Hematopoietic multipotent progenitor cell treated with erythropoietin and hydrocortisone succinate and interleukin-3 and kit ligand, for 15 days (in vitro differentiated cells): ENCODE results near the gene TTC13.

Experiments
- DNase-seq: peaks from one replicate; pipeline ENCODE4 v3.0.0-alpha.2; 2015; ENCODE audit warnings: low spot score

Gene TTC13

DNA sequence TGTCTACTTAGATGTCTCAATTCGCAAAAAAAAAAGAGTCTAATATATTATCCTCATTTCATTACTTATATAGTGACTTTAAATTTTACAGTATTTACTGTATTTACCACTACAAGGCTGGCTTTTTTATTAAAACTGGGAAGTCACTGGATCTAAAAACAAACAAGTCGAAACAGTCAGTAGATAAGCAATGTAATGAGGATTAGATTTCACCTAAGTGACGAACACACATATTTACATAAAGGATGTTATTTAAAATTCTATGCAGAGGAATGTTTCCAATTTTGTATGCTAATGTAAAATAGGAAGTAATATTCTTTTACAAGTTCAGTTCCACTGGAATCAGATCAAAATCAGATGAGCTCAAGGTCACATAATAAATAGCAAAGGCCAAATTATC lies 28.3 kb downstream of the TTC13 start:
- no peak for DNase-seq

DNA sequence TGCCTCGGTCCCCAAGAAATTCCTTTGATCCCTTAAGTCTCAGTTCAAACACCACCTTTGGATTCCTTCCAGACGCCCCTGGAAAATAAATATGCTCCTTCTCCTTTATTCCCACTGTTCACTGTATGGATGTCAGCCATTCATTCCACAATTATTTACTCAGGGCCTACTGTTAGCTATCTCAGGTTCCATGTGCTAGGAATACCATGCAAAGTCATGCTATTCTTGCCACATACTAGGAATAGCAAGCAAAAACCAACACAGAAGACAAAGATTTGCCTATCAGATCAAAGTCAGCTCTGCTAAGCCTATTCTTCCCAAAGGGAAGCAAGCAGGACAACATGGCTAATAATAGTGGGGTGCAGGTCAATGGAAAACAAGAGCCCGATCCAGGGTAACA lies 29.8 kb downstream of the TTC13 start:
- no peak for DNase-seq

DNA sequence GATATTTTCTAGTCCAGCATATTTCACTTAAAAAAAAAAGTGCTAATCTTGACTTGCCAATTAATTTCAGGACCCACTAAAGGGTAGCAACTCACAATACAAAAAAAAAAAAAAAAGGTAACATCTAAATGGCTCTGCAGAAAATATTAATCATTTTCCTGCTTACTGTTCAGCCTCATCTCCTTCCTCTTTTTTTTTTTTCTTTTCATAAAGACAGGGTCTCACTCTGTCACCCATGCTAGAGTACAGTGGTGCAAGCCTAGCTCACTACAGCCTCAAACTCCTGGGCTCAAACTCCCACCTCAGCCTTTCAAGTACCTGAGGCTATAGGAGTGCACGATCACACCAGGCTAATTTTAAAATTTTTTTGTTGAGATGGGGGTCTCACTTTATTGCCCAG lies 30.4 kb downstream of the TTC13 start:
- DNase-seq: no peak

DNA sequence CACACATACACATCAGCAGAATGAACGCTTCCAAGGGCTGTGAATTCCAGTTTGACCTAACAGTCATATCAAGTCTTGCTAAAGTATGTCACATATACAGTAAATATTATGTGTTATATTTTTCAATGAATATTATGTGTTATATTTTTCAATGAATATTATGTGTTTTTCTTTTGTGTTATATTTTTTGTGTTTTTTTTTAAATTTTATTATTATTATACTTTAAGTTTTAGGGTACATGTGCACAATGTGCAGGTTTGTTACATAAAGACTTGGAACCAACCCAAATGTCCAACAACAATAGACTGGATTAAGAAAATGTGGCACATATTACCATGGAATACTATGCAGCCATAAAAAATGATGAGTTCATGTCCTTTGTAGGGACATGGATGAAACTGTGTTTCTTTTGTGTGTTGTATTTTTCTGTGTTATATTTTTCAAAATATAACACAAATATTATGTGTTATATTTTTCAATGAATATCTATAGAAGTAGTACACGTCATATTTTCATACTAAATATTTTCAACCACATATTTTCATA lies 35.5 kb downstream of the TTC13 start:
- DNase-seq: no peak

DNA sequence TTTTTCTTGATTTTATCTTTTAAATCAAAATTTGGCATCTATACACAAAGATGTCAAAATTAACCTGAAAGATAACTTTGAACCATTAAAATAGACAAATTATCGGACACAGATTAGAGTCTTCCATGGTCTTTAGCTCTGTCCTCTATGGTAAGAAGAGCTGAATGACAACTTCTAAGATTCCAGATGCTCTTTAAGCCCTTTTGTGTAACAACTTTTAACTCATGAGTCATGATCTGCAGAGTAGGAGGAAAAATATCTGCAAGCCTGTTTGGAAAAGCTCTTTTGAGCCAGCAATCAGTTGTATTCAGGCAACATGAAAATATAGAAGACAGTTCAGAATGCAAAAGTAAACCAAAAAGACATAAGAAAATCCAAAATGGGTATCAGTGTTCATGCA lies 37.8 kb downstream of the TTC13 start:
- no peak for DNase-seq

DNA sequence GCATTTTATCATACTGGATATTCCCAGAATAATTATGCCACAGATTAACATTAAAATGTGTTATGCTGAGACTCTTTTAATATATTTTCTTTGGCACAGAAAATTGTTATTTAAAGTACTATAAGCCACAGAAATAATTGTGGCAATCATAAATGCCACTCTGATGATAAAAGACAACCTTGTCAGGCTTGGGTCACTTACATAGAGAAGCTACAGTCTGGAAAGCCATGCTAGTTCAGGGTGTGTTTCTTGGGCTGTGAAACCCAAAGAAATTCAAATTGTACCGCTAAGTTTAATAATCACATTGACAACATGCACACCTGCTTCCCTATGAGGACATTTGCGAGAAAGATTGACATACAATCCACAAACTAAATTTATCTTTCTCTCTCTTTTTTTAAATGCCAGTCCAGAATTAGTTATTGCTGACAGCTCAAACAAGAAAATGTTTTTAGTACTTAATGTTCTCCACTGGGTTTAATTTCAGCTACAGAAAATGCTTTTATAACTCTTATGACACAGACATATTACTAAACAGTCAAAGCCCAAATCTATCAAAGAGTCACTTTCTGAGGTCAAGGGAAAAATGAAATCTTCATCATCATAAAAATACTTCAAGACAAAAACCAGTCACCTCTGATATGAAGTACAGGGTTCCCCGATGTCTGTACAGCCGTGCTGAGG lies 38.7 kb downstream of the TTC13 start:
- no peak for DNase-seq

DNA sequence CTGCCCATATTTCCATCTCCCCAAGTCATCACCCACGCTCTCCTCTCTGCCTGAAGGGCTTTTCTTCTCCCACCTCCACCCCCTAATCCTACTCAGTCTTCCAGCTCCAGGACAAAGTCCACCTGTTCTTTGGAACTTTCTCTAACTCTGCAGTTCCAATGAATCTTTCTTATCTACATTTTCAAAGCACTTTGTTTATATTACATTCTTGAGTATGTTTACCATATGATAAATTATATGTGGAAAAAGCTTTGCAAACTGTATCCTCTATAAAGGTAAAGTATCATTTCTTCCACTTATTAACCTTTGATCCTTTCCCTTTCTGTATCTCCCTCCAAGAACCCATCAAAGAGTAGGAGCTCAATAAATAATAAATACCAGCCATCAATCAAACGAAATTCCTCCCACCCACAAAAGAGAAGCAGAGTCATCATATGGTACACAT lies 39.7 kb downstream of the TTC13 start:
- DNase-seq: no peak

DNA sequence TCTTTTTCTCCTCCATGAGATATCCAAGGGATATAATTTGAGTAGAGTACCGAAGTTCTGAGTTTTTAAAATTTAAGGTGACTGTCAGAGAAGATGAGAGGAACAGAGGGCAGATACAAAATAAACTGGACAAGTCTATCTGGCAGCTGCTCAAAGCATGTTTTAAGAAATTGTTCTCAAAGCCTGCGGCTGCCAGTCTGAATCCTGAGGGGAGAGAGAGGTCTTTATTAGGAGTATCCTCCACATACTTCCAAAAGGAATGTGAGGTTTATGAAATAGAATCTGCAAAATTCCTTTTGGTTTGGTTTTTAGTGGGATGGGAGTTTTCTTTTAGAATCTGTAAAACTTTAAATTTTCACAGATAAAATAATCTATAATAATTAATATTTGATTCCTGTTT lies 41.3 kb downstream of the TTC13 start:
- DNase-seq: no peak

DNA sequence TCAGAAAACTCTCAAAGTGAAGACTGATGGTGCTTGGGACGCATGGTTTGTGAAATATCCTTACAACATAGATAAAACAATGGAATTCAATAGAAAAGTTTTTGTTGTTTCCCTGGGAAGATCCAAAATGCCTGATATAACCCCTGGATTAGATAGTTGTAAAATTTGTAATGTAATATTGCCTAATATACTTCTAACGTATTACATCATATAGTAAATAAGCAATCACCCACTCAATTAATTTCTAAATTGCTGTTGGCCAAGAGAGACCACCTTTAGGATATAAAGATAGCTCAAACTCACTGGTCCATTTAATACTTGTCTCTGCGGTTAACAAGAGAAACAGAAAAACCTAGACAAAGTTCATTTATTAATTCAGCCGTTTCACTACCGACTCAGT lies 42.2 kb downstream of the TTC13 start:
- DNase-seq: no peak

DNA sequence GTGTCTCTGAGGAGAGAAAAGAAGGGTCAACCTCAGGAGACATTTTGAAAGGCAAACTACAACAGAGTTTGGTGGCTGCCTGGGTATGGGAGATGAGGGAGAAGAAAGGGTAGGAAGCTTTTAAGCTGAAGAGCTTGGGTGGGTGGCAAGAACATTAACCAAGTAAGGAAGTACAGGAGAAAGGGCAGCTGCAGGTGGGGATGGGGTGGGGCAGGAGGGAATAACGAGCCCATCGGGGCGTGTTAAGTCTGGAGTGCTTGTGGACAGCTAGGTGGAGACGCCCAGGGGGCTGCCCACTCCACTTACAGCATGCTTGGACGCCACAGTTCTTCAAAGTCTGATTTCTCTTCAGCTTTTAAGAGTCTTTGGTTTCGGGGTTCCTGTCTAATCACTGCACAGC lies 42.8 kb downstream of the TTC13 start:
- DNase-seq: no peak

DNA sequence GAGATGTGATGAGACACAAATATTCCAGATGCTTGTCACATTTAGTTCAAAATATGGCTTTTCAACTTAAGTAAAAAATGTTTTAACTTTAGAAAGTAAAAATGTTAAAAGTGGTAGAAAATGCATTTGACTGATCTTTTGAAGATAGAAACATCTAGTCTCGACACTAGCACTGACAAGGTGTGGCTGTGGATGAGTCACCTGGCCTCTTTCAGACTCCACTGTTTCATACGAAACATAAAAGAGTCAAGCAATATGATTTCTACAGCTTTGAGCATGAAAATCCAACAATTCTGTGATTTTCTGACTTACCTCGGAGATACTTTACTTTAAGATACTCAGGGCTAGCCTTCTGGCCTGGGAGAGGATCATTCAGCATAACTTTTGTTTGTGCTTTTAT lies 47.7 kb downstream of the TTC13 start:
- DNase-seq: no peak

DNA sequence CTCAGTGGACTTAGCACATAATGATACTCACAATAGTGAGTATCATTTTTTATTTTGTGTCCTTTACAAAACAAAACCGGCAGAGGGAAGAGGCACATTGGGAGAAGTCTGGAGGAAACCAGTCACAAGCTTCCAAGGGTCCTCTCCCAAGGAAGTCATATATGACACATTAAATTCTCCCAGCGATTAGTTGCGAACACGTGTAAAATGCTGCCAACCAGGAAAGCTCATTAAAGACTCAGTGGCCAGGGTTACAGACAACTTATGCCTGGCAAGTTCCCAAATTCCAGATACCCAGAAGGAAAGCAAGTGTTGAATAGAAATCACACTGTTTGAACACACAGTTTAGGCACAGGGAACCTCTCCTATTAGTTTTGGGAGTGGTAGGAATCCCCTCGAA lies 52.5 kb downstream of the TTC13 start:
- no peak for DNase-seq

DNA sequence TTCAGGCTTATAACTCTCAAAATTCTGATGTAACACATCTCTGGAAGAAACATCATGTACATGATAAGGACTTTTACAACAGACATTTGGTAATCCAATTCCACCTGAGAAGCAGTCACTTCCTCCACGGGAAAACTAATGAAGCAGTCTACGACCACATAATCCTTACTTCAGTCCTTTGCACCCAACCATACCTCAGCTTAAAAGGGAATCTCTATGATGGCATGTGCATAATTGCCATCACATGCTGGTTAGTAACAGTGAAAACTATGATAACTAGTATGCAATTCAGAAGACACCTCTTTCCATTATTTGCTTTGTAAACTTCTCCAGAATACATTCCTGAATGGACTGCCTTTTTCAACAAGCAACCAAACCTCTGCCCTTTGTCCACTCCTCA lies 53.1 kb downstream of the TTC13 start:
- no peak for DNase-seq

DNA sequence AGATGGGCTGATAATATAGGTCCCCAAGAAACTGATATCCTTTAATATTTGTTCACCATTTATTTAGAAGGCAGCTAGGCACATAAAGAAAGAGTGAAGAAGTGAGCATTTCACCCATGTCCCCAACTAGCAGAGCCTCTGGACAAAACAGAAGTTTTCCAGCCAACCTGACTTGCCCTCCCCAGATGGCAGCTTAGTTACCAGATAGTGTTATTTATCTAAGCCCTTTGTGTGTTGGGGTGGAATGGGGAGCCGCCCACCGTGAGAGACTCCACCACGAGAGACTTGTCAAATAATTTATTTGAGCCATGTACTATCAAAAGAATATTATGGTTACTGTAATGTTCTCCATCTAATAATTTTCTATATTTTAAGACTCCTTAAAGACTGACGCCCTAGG lies 55.5 kb downstream of the TTC13 start:
- DNase-seq: peak; percentile 65

DNA sequence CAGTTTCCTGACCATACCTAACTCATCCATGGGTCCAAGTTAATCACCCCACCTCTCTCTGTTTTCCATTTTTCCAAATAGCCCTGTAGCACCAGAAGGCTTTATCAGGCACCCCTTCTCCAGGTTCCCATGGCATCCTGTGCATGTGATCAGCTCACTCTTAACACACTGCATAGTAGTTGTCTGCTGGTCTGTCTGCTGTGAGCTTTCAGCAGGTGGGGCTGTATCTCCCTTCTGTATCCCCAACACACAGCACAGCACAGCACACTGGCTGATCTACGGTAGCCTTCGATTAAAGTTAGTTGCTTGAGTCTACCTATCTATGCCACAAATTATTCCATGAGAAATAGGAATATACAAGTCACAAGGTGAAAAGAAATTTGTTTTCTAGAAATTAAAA lies 56.0 kb downstream of the TTC13 start:
- DNase-seq: peak; percentile 58

DNA sequence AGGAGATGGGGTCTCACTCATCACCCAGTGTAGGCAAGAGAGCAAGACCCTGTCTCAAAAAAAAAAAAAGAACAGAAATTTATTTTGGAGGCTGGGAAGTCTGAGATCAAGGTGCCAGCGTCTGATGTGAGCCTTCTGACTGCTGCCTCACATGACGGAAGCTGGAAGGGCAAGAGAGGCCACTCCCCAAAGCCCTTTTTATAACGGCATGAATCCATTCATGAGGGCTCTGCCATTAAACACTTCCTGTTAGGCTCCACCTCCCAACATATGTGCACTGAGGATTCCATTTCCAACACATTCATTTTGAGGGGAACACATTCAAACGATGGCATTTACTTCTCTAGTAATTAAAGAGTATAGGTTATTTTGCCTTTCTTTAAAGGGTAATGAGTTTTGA lies 59.5 kb downstream of the TTC13 start:
- DNase-seq: peak; percentile 37

DNA sequence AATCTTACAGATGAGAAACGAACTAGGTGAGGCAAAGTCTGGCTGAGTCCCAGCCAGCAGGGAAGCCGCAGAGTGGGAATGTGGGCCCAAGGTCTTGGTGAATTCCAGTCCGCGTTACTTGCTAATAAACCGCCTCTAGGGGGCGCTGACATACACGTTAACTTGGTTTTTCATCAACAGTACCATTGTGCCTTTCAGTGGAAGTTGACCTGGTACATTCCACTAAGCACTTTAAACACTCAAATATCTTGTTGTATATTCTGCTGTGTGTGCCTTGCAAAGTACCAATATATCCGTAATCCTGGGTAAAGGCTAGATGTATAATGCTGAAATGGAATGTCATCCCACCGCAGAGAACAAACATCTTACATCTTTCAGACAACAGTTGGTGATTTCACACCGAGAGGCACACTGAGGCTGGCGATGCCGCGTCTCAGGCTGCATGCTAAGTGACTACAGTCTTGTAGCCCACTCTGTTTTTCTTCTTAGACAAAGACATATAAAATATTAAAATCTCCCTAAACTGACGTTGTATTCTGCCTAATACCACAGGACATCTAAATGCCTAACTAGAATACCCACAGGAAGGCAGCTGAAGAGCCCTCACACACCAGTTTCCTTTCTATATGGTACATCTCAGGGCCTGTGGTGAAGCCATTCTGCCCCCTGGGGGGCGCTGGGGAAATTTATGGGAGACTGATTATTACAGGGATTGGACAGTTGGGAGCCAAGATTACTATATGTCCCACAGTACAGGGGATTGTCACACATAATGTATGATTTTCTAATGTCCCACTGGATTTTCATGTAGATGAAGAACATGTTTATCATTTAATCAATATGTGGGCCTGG lies 61.2 kb downstream of the TTC13 start:
- DNase-seq: peak; percentile 92

DNA sequence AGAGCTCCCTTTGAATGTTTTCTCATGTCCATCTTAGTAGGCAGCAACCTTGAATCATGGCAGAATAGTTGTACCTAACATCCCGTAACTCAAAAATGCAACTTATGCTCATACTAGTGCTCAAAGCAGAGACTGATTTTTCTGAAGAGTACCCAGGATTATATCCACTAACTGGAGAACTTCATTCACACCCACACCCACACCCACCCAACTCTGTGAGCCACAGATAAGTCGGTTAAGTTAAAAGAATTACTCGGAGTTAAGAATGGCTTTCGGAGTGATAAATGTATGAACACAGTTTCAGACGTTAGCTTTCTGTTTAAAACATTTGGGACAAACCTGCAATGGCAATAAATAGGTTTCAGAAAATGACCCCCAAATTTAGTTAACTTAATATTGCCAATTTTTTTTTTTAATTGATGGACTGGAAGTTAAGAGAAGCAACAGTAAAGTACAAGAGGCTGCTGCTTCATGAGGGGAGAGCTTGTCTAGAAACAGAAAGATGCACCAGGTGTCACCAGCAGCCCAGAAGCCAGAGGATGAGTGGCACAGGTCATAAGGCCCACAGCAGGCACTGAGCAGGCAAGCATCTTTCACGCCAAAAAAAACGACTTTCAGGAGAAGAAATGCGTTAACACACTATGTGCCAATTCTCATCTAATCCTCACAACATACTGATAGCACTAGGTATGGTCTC lies 61.9 kb downstream of the TTC13 start:
- DNase-seq: peak; percentile 86

DNA sequence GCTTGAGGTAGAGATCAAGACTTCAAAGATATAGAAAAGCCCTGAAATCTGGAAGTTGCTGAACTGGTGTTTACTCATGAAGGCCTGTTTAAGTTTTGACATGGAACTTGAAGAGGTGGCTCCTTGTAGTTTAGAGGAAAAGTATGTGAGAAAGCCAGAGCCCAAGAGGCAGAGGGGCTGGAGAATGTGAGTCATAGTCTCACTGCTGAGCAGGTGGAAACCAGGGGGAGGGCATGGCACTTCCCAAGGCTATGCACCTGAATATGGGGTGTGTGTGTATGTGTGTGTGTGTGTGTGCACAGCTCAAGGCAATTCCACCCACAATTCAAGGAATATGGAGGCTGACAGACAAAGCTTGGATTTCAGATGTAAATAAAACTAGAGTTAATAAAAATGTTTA lies 63.6 kb downstream of the TTC13 start:
- no peak for DNase-seq

DNA sequence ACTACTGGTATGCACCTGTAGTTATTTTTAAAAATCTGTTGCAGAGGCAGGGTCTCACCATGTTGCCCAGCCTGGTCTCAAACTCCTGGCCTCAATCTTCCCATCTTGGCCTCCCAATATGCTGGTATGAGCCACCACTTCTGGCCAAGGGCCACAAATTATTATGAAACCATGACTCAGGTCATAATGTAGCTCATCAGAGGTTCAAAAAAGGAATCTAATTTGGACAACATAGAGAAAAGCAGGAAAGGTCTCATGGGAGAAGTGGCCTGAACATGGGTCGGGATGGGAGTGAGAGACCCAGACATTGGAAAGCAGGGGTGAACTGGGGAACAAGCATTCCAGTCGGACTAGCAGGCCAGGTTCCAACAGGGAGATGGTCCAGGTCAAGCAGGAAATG lies 65.2 kb downstream of the TTC13 start:
- no peak for DNase-seq

DNA sequence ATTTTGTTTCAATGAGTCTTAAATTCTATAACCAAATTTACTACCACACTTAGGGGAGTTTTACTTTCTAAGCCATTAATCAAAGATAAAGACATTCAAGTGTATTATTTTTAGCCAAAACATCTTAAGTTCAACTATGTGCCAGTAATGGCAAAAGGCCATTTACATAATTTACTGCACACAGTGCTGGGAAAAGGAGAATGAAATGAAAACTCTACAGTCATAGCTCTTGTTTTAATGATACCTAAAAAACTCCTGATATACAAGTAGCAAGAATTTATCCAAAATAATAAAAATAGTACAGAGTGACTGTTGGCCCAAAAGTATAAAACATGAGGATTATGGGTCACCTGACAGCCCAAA lies 67.9 kb downstream of the TTC13 start:
- DNase-seq: no peak

DNA sequence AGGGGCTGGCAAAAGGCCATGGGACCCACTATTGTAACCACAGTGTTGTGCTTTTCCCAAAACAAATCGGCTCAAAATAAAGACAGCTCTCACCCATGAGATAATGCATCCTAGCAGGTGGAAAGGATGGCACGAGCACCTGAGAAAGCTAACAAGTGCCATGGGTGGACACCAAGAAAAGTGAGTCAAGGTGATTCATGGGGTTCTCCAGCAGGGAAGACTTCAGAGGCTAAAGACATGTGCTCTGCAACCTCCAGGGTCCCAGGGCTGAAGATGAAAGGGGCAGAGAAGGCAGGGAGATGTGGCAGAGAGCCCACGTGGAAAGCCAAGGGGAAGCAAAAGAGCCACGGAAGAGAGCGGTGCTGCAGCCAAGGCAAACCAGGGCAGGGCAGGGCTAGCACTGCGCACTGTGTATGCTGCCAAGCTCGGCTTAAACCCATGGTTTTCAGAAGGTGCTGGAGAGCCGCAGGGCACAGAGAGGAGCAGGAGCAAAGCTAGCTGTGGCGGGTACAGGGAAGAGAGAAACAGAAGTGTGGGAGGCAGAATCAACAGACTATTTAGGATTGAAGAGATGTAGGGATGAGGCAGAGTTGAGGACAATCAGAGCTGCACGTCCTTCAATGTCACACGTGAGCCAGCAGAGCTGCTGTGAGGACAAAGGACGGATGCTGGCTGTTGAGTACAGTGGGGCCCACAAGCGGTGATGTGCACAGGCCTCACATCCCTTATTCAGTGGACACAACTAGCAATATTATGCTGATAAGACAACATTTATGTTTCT lies 68.5 kb downstream of the TTC13 start:
- DNase-seq: no peak
